ENCODE measurements around the gene METTL14. TPM values are rescaled to one million over a fixed set of nuclear protein-coding genes. Genes with fewer than 3 reads are reported as not detected.

Gene METTL14
- total and polyA plus RNA-seq, 8 donors: 3.5 to 28.0 (median 16.5) TPM

DNA sequence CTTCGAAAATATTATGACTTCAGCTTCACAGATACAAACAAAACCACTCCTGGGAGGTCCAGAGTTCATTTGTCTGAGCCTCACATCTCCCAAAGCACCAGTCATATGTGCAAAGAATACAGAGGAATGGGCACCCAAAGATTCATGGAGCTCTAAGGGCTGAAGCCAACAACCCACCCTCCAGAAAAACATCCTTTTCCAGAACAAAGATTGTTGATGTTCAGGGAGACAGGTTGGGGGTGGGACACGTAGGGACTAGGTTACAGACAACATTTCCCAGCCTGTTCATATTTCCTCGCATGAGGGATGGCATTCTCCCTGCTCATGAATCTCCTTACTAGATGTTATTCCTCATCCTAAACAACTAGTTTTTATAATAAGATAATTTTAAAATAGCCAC is 71.2 kb downstream of the METTL14 start:
- H3K9me3 ChIP-seq: no peaks in the 10 kb centered on the region
- intact Hi-C loops (cut with DNase I): no loop called here
- DNase-seq (no peak), FAIRE-seq (no peak), ATAC-seq (no peak)
- H3K36me3 ChIP-seq: peaks cover 0 to 7% (median 5%) of the 10 kb centered on the region in 3 donors
- no peaks in the 10 kb centered on the region for H3K27me3 ChIP-seq
- no peak overlapping the region for H3K4me3 ChIP-seq
- WGBS, 2 donors: 76 to 88% methylated on average over 3 of the region's 3 CpGs
- H3K4me1 ChIP-seq: peaks cover 5 to 34% (median 27%) of the 10 kb centered on the region in 3 donors
- H3K27ac ChIP-seq: peak overlapping the region in 1 of 4 donors; percentile 6
- TF ChIP-seq, protein P1, sequence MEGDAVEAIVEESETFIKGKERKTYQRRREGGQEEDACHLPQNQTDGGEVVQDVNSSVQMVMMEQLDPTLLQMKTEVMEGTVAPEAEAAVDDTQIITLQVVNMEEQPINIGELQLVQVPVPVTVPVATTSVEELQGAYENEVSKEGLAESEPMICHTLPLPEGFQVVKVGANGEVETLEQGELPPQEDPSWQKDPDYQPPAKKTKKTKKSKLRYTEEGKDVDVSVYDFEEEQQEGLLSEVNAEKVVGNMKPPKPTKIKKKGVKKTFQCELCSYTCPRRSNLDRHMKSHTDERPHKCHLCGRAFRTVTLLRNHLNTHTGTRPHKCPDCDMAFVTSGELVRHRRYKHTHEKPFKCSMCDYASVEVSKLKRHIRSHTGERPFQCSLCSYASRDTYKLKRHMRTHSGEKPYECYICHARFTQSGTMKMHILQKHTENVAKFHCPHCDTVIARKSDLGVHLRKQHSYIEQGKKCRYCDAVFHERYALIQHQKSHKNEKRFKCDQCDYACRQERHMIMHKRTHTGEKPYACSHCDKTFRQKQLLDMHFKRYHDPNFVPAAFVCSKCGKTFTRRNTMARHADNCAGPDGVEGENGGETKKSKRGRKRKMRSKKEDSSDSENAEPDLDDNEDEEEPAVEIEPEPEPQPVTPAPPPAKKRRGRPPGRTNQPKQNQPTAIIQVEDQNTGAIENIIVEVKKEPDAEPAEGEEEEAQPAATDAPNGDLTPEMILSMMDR (IDR thresholded peaks at IDR 0.05): no peak

DNA sequence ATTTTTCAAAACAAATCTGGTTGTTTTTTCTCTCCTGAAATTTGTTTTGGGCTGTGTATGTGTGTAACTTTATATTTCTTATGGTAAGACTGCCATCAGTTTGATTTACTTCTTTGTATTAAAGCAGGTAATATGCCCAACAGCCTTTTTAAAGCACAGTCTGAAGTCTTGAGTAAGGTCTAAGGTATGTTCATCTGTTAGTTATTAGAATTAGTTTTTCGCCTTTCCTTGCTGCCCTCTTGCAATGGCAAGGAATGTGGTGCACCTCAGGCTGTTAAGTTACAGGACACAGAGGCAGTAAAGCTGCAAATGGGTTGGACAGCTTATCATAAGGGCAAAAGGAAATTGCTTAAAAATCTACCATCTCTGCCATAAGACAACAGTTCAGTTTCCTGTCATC is 71.8 kb downstream of the METTL14 start:
- TF ChIP-seq, protein P1 (IDR thresholded peaks at IDR 0.05): no peak
- Histone ChIP-seq H3K9me3 (no peaks in the 10 kb centered on the region), H3K27me3 (no peaks in the 10 kb centered on the region), H3K27ac (peak overlapping the region in 2 of 4 donors; percentile 5 to 6), H3K36me3 (peaks cover 0 to 3% (median under 1%) of the 10 kb centered on the region in 3 donors), H3K4me1 (peaks cover 5 to 34% (median 32%) of the 10 kb centered on the region in 3 donors), H3K4me3 (no peak overlapping the region)
- FAIRE-seq (no peak), ATAC-seq (no peak), DNase-seq (no peak)
- WGBS, 2 donors: 97 to 100% methylated on average over 1 of the region's 1 CpG
- intact Hi-C loops (cut with DNase I): no loop called here

DNA sequence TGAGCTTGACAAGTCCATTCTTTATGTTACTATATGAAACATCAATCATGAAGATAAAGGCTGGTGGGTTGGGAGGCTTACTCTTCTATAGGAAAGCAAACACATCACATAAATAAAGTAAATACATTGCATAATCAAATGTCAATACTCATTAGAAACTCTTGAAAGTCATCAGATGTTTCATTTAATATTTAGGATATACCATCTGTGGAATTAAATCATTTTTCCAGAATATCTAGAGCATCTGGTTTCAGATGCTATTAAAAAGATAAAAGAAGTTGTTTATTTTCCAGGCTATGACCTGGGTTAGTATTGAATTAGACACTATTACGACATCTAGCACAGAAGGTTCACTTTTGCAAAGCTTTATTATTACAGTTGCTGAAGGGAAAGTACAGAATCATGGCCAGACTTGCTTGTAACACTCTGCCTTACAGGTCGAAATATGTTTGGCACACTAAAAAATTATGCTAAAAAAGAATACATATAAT is 72.6 kb downstream of the METTL14 start:
- 61 to 63% methylated on average over 2 of the region's 2 CpGs for WGBS, 2 donors

DNA sequence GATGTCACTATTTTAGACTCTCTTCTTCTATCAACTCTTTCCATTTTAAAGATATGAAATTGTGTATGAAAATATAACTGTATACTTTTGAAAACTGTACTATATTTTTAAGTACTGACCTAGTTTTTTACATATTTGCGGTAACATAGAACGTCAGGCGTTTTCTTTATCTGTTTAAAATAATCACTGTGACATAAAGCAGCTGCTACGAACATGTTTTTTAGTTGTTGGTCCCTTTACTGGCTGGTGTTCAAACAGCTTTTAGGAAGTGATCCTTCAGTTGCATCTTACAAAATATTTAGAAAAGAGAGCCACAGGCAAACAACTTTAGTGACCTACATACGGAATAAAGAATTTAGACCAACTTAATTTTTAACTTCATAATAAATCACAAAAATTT is 73.1 kb downstream of the METTL14 start:
- TF ChIP-seq, protein P1 (IDR thresholded peaks at IDR 0.05): no peak
- peaks cover 0 to 3% (median 0%) of the 10 kb centered on the region in 3 donors for H3K36me3 ChIP-seq
- no peak overlapping the region for H3K27ac ChIP-seq
- intact Hi-C loops (cut with DNase I): no loop called here
- 42 to 45% methylated on average over 5 of the region's 5 CpGs for WGBS, 2 donors
- ATAC-seq (peak in 1 of 4 donors; percentile 17), DNase-seq (no peak), FAIRE-seq (no peak)
- H3K27me3 ChIP-seq: no peaks in the 10 kb centered on the region
- no peak overlapping the region for H3K4me3 ChIP-seq
- no peaks in the 10 kb centered on the region for H3K9me3 ChIP-seq
- peaks cover 5 to 42% (median 42%) of the 10 kb centered on the region in 3 donors for H3K4me1 ChIP-seq

More for the DNA sequence above, 72.6 kb downstream of the METTL14 start:
- peaks cover 5 to 39% (median 37%) of the 10 kb centered on the region in 3 donors for H3K4me1 ChIP-seq
- no peaks in the 10 kb centered on the region for H3K9me3 ChIP-seq
- H3K27me3 ChIP-seq: no peaks in the 10 kb centered on the region
- TF ChIP-seq, protein P1 (IDR thresholded peaks at IDR 0.05): no peak
- no peak overlapping the region for H3K4me3 ChIP-seq
- peaks cover 0 to 3% (median 0%) of the 10 kb centered on the region in 3 donors for H3K36me3 ChIP-seq
- intact Hi-C loops (cut with DNase I): no loop called here
- H3K27ac ChIP-seq: no peak overlapping the region
- DNase-seq (no peak), ATAC-seq (peak in 2 of 4 donors; percentile 43 to 44), FAIRE-seq (no peak)

DNA sequence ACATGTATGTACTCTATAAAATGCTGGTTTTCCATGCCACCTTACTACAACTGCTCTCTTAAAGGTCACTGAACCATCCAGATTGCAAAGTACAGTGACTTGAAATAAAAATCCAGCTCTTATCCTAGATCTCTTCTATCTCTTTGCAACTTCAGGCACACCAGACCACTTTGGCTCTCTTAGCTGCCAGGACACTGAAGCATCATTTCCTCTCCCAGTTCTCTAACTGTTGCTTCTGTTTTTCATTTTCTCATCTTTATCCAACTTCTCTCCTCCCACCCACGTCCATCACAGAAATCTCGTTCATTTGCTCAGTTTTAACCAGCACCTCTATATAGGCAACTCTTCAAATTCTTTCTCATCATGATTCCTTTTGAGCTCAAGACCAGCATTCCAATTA is 74.3 kb downstream of the METTL14 start:
- TF ChIP-seq, protein P1 (IDR thresholded peaks at IDR 0.05): no peak
- Histone ChIP-seq H3K27me3 (no peaks in the 10 kb centered on the region), H3K9me3 (no peaks in the 10 kb centered on the region), H3K27ac (no peak overlapping the region), H3K36me3 (peaks cover 0 to 3% (median 0%) of the 10 kb centered on the region in 3 donors), H3K4me3 (no peak overlapping the region), H3K4me1 (peaks cover 5 to 42% (median 32%) of the 10 kb centered on the region in 3 donors)
- no peak for DNase-seq
- 69 to 84% methylated on average over 2 of the region's 2 CpGs for WGBS, 2 donors
- no peak for FAIRE-seq
- intact Hi-C loops (cut with DNase I): no loop called here
- ATAC-seq: no peak
